GM12878 (cell line): ENCODE results near the gene MVK. TPM values are rescaled to one million over a fixed set of nuclear protein-coding genes. Genes with fewer than 3 reads are reported as not detected.

Source experiments
- BCL11A ChIP-seq: IDR thresholded peaks from 2 replicates; pipeline ENCODE4 v1.6.1; 2011; ENCODE audit warnings: low read depth, low read length
- BMI1 ChIP-seq: fragments of 450-650 bp; IDR thresholded peaks from 2 replicates; pipeline ENCODE4 v1.6.1; 2016; ENCODE audit warnings: mild to moderate bottlenecking, moderate library complexity, borderline replicate concordance
- FOXM1 ChIP-seq: IDR thresholded peaks from 2 replicates; pipeline ENCODE4 v1.6.1; 2012; ENCODE audit warnings: low read depth, mild to moderate bottlenecking, inconsistent platforms, low read length, moderate library complexity
- MEF2B ChIP-seq: fragments of 450-650 bp; IDR thresholded peaks from 2 replicates; pipeline ENCODE4 v1.6.1; 2018; ENCODE audit warnings: mild to moderate bottlenecking, moderate library complexity; ENCODE audit not compliant: partially characterized antibody, poor library complexity, severe bottlenecking
- NFYB ChIP-seq: IDR thresholded peaks from 2 replicates; pipeline ENCODE4 v1.6.1; 2011; ENCODE audit warnings: low read depth, mild to moderate bottlenecking, low read length, improper control_type of control experiment, moderate library complexity; ENCODE audit not compliant: insufficient read depth
- NR2C2 ChIP-seq: IDR thresholded peaks from 2 replicates; pipeline ENCODE4 v1.6.1; 2011; ENCODE audit warnings: borderline replicate concordance, low read depth; ENCODE audit not compliant: control insufficient read depth, insufficient read length
- RB1 ChIP-seq: fragments of 450-650 bp; formaldehyde crosslinking; IDR thresholded peaks from 2 replicates; pipeline ENCODE4 v1.6.1; 2017; ENCODE audit warnings: mild to moderate bottlenecking, borderline replicate concordance
- RBBP5 ChIP-seq: fragments of 200-600 bp; sonication (generic); conservative IDR thresholded peaks from 2 replicates; pipeline ENCODE4 v1.6.1; 2016
- SIN3A ChIP-seq: IDR thresholded peaks from 2 replicates; pipeline ENCODE4 v1.6.1; 2012; ENCODE audit warnings: low read depth, low read length, improper control_type of control experiment
- TBL1XR1 ChIP-seq: IDR thresholded peaks from 2 replicates; pipeline ENCODE4 v1.6.1; 2012; ENCODE audit warnings: low read depth, low read length, improper control_type of control experiment
- ZNF217 ChIP-seq: fragments of 450-650 bp; IDR thresholded peaks from 2 replicates; pipeline ENCODE4 v1.6.1; 2017; ENCODE audit warnings: antibody characterized with exemption, mild to moderate bottlenecking
- ZNF24 ChIP-seq: fragments of 450-650 bp; IDR thresholded peaks from 2 replicates; pipeline ENCODE4 v1.6.1; 2017; ENCODE audit warnings: antibody characterized with exemption, mild to moderate bottlenecking
- polyA plus RNA-seq, 11 experiments: library from polyadenylated mRNA; depleted of rRNA in 4 of 11; unstranded in 6 of 11; stranded (reverse) in 5 of 11; fragments of >200 nt; fragmentation: Nextera tagmentation in 4 of 11; fragmentation: Illumina TruSeq in 1 of 11; extraction: Ambion mirVana in 4 of 11; extraction: Trizol in 1 of 11; gene quantifications; 1 replicate in 1 of 11; 2 replicates in 10 of 11; pipeline versions ENCODE4 v1.2.1 to v1.2.3, GENCODE V29; 2011 to 2016; ENCODE audit warnings: inconsistent platforms in 2 of 11, missing spikeins in 2 of 11, low read depth in 1 of 11
- total RNA-seq, 4 experiments: library from RNA; depleted of rRNA in 3 of 4; stranded (reverse); fragments of >200 nt in 3 of 4; fragmentation: Illumina TruSeq in 1 of 4; extraction: Trizol in 1 of 4; gene quantifications; 2 replicates each; pipeline versions ENCODE4 v1.2.1 to v1.2.3, GENCODE V29; 2013 to 2021
- TF ChIP-seq, protein P1 (sequence below): fragments of 450-650 bp; IDR thresholded peaks from 2 replicates; pipeline ENCODE4 v1.6.1; 2017; ENCODE audit warnings: antibody characterized with exemption, mild to moderate bottlenecking, moderate library complexity
- TF ChIP-seq, protein P2 (sequence below): fragments of 450-650 bp; IDR thresholded peaks from 2 replicates; pipeline ENCODE4 v1.6.1; 2018; ENCODE audit warnings: borderline replicate concordance, mild to moderate bottlenecking; ENCODE audit not compliant: partially characterized antibody
- TF ChIP-seq, protein P3 (sequence below): IDR thresholded peaks from 2 replicates; pipeline ENCODE4 v1.6.1; 2011; ENCODE audit warnings: mild to moderate bottlenecking, low read depth, low read length, moderate library complexity; ENCODE audit not compliant: insufficient replicate concordance
- TF ChIP-seq, protein P4 (sequence below), 3 experiments: IDR thresholded peaks in 2 of 3; conservative IDR thresholded peaks in 1 of 3; 2 replicates each; pipeline ENCODE4 v1.5.1; 2011; ENCODE audit warnings: low read depth in 3 of 3, low read length in 3 of 3, mild to moderate bottlenecking in 3 of 3, control low read depth in 2 of 3, moderate library complexity in 2 of 3, inconsistent platforms in 1 of 3, mixed read lengths in 1 of 3; ENCODE audit not compliant: control insufficient read depth in 2 of 3, insufficient read depth in 1 of 3; ENCODE audit errors: extremely low read depth in 1 of 3
- TF ChIP-seq, protein P5 (sequence below): IDR thresholded peaks from 2 replicates; pipeline ENCODE4 v1.6.1; 2012; ENCODE audit warnings: low read depth, low read length, improper control_type of control experiment

MVK gene
- total and polyA plus RNA-seq, 10 of the 15 experiments (the other 5 are each of a cell fraction or from before 2014, with no cell fraction given): 0.24 to 46.7 (median 31.9) TPM

DNA sequence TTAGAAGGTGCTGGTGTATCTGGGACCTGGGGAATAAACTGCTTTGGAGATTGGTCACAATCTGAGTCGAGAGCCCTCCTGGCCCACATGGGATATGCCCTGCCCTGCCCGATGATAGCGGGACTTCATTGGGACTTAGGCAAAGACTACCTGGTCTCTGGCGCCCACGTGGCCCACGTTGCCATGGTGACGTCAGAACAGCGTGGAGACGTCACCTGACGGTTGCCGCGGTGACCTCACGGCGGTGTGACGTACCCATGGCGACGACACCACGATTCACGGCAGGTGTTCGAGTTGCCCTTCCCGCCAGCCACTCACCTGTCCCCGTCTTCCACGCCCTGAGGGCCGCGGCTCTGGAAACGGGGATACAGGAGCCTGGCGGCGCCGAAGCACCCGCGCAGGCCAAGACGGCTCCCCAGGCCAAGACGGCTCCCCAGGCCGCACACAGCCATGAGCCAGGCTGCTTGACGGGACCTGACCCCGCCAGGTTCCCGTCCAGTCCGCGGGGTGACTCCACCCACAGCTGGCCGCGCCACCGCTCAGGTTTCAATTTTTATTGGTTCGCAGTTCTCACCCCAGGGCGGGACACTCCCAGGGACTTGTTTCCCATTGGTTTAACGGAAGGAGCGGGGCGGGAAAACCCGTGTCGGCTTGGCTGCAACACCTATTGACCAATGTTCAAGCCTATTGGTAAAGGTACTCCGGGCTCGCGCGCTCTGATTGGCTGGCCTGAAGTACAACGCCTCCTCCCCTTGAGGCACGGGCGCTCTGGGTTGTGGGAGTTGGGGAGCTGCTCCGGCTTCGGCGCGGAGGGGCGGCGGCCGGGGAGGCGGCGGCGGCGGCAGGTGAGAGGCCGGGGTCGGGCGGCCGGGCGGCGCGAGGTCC is at the start of gene MVK, which contains the start of gene MMAB (continued):
- TF ChIP-seq, protein P1, sequence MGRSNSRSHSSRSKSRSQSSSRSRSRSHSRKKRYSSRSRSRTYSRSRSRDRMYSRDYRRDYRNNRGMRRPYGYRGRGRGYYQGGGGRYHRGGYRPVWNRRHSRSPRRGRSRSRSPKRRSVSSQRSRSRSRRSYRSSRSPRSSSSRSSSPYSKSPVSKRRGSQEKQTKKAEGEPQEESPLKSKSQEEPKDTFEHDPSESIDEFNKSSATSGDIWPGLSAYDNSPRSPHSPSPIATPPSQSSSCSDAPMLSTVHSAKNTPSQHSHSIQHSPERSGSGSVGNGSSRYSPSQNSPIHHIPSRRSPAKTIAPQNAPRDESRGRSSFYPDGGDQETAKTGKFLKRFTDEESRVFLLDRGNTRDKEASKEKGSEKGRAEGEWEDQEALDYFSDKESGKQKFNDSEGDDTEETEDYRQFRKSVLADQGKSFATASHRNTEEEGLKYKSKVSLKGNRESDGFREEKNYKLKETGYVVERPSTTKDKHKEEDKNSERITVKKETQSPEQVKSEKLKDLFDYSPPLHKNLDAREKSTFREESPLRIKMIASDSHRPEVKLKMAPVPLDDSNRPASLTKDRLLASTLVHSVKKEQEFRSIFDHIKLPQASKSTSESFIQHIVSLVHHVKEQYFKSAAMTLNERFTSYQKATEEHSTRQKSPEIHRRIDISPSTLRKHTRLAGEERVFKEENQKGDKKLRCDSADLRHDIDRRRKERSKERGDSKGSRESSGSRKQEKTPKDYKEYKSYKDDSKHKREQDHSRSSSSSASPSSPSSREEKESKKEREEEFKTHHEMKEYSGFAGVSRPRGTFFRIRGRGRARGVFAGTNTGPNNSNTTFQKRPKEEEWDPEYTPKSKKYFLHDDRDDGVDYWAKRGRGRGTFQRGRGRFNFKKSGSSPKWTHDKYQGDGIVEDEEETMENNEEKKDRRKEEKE: no peak
- TF ChIP-seq, protein P2, sequence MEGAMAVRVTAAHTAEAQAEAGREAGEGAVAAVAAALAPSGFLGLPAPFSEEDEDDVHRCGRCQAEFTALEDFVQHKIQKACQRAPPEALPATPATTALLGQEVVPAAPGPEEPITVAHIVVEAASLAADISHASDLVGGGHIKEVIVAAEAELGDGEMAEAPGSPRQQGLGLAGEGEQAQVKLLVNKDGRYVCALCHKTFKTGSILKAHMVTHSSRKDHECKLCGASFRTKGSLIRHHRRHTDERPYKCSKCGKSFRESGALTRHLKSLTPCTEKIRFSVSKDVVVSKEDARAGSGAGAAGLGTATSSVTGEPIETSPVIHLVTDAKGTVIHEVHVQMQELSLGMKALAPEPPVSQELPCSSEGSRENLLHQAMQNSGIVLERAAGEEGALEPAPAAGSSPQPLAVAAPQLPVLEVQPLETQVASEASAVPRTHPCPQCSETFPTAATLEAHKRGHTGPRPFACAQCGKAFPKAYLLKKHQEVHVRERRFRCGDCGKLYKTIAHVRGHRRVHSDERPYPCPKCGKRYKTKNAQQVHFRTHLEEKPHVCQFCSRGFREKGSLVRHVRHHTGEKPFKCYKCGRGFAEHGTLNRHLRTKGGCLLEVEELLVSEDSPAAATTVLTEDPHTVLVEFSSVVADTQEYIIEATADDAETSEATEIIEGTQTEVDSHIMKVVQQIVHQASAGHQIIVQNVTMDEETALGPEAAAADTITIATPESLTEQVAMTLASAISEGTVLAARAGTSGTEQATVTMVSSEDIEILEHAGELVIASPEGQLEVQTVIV: peak; percentile 93
- TF ChIP-seq, protein P3, sequence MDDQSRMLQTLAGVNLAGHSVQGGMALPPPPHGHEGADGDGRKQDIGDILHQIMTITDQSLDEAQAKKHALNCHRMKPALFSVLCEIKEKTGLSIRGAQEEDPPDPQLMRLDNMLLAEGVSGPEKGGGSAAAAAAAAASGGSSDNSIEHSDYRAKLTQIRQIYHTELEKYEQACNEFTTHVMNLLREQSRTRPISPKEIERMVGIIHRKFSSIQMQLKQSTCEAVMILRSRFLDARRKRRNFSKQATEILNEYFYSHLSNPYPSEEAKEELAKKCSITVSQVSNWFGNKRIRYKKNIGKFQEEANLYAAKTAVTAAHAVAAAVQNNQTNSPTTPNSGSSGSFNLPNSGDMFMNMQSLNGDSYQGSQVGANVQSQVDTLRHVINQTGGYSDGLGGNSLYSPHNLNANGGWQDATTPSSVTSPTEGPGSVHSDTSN: peak; percentile 71
- TF ChIP-seq TBL1XR1 (no peak; the same call in 1 of the 2 replicates), ZNF217 (peak; percentile 66; the same call in 1 of the 2 replicates), FOXM1 (no peak), SIN3A (peak; percentile 82; the same call in 1 of the 2 replicates), BMI1 (peak; percentile 98), NFYB (peak; percentile 90), NR2C2 (no peak), MEF2B (peak; percentile 65), RBBP5 (no peak), RB1 (peak; percentile 94; the same call in 1 of the 2 replicates), BCL11A (no peak), ZNF24 (no peak)
- TF ChIP-seq, protein P4, sequence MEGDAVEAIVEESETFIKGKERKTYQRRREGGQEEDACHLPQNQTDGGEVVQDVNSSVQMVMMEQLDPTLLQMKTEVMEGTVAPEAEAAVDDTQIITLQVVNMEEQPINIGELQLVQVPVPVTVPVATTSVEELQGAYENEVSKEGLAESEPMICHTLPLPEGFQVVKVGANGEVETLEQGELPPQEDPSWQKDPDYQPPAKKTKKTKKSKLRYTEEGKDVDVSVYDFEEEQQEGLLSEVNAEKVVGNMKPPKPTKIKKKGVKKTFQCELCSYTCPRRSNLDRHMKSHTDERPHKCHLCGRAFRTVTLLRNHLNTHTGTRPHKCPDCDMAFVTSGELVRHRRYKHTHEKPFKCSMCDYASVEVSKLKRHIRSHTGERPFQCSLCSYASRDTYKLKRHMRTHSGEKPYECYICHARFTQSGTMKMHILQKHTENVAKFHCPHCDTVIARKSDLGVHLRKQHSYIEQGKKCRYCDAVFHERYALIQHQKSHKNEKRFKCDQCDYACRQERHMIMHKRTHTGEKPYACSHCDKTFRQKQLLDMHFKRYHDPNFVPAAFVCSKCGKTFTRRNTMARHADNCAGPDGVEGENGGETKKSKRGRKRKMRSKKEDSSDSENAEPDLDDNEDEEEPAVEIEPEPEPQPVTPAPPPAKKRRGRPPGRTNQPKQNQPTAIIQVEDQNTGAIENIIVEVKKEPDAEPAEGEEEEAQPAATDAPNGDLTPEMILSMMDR (IDR thresholded peaks at IDR 0.05 in 2 of 3, conservative IDR thresholded peaks at IDR 0.05 in 1 of 3; ENCODE audit: control insufficient read depth in 2 of 3, extremely low read depth in 1 of 3, insufficient read depth in 1 of 3, low read depth in 3 of 3, low read length in 3 of 3): no peak
- TF ChIP-seq, protein P5, sequence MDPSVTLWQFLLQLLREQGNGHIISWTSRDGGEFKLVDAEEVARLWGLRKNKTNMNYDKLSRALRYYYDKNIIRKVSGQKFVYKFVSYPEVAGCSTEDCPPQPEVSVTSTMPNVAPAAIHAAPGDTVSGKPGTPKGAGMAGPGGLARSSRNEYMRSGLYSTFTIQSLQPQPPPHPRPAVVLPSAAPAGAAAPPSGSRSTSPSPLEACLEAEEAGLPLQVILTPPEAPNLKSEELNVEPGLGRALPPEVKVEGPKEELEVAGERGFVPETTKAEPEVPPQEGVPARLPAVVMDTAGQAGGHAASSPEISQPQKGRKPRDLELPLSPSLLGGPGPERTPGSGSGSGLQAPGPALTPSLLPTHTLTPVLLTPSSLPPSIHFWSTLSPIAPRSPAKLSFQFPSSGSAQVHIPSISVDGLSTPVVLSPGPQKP: no peak
